ENCODE data around the gene CABP1. TPM values are rescaled to one million over a fixed set of nuclear protein-coding genes. Genes with fewer than 3 reads are reported as not detected.
"Not testable (repeated sequence)": the region's sequence is repeated elsewhere in the genome, so short reads cannot be mapped to it uniquely, and the experiment has no call there.

The CABP1 gene
- total RNA-seq, 4 donors from 2014 or later = 0.54 to 3.3 (median 0.95) TPM; not detected in 1

DNA sequence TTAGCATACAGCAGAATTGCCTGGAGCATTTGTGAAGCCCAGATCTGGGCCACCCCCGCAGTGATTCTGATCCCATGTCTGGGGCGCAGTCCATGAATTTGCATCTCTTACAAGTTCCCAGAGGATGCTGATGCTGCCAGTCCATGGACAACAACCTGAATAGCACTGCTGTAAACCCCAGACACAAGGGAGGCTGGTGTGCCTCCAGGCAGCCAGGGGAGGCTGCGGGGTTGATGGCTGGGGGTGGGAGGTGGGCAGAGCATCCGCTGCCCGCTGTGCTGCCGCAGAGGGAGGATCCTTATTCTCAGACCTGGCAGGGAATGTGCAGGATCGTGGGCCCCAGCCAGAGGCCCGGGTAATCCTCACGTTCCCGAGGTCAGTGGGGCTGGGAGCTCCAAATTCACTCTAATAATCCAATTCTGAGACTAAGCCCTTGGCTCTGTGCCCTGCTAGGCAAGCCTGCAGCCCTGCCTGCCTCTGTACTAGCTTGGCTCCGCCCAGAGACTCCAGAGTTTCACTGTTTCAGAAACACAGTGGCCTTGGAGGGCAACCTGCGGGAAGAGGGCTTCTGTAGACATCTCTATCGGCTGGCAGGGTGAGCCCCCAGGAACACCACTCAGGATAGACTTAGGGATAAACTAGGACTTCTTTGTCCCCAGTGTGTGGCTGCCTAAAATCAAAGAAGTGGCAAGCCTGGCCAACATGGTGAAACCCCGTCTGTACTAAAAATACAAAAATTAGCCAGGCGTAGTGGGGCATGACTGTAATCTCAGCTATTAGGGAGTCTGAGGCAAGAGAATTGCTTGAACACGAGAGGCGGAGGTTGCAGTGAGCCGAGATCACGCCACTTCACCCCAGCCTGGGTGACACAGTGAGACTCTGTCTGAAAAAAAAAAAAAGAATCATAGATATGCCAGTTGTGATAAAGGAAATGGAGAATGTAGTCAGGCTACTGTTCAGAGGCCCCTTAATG, 28.7 kb downstream of the CABP1 start:
- Histone ChIP-seq H3K4me1 (peaks cover 0 to 10% (median 5%) of the 10 kb centered on the region in 4 donors), H3K4me3 (no peak overlapping the region), H3K27ac (peak overlapping the region in 2 of 4 donors; percentile 34 to 67), H3K27me3 (no peaks in the 10 kb centered on the region), H3K36me3 (no peaks in the 10 kb centered on the region), H3K9me3 (no peaks in the 10 kb centered on the region)
- TF ChIP-seq, protein P1, sequence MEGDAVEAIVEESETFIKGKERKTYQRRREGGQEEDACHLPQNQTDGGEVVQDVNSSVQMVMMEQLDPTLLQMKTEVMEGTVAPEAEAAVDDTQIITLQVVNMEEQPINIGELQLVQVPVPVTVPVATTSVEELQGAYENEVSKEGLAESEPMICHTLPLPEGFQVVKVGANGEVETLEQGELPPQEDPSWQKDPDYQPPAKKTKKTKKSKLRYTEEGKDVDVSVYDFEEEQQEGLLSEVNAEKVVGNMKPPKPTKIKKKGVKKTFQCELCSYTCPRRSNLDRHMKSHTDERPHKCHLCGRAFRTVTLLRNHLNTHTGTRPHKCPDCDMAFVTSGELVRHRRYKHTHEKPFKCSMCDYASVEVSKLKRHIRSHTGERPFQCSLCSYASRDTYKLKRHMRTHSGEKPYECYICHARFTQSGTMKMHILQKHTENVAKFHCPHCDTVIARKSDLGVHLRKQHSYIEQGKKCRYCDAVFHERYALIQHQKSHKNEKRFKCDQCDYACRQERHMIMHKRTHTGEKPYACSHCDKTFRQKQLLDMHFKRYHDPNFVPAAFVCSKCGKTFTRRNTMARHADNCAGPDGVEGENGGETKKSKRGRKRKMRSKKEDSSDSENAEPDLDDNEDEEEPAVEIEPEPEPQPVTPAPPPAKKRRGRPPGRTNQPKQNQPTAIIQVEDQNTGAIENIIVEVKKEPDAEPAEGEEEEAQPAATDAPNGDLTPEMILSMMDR (IDR thresholded peaks at IDR 0.05) = no peak
- TF ChIP-seq POLR2A (IDR thresholded peaks at IDR 0.05) = no peak
- peak in 2 of 3 donors; percentile 52 to 58 for DNase-seq

DNA sequence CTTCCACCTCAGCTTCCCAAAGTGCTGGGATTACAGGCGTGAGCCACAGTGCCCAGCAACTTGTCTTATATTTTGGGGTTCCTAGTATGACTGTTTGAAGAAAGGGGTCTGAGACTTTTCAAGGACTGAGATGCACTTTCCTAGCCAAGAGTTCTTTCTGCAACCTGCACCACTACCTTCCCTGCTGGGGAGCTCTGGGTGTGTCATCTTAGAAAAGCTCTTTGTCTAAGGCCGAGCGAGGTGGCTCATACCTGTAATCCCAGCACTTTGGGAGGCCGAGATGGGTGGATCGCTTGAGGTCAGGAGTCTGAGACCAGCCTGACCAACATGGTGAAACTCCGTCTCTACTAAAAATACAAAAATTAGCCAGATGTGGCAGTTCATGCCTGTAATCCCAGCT, 29.8 kb downstream of the CABP1 start:
- peaks cover 0 to 10% (median 5%) of the 10 kb centered on the region in 4 donors for H3K4me1 ChIP-seq
- H3K4me3 ChIP-seq, H3K9me3 ChIP-seq, H3K36me3 ChIP-seq, DNase-seq, H3K27me3 ChIP-seq, H3K27ac ChIP-seq: not testable (repeated sequence)

DNA sequence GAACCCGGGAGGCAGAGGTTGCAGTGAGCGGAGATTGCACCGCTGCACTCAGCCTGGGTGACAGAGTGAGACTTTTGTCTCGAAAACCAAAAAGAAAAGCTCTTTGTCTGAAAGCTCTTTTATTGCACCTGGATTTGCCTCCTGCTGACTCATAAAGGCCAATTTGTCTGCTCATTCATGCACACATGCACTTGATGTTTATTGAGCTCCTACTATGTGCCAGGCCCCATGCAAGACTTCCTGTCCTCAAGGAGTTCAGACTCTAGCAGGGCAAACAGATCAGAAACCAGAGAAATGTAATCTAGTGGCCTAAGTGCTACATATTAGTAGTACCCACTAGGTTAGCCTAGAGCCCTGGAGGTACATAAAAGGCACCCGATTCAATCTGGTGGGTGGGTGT, 30.2 kb downstream of the CABP1 start:
- Histone ChIP-seq H3K9me3 (no peaks in the 10 kb centered on the region), H3K4me3 (no peak overlapping the region), H3K27me3 (no peaks in the 10 kb centered on the region), H3K27ac (no peak overlapping the region), H3K4me1 (peaks cover 0 to 10% (median 5%) of the 10 kb centered on the region in 4 donors), H3K36me3 (no peaks in the 10 kb centered on the region)
- no peak for DNase-seq
- TF ChIP-seq POLR2A (IDR thresholded peaks at IDR 0.05) = no peak
- TF ChIP-seq, protein P1 (IDR thresholded peaks at IDR 0.05) = no peak

DNA sequence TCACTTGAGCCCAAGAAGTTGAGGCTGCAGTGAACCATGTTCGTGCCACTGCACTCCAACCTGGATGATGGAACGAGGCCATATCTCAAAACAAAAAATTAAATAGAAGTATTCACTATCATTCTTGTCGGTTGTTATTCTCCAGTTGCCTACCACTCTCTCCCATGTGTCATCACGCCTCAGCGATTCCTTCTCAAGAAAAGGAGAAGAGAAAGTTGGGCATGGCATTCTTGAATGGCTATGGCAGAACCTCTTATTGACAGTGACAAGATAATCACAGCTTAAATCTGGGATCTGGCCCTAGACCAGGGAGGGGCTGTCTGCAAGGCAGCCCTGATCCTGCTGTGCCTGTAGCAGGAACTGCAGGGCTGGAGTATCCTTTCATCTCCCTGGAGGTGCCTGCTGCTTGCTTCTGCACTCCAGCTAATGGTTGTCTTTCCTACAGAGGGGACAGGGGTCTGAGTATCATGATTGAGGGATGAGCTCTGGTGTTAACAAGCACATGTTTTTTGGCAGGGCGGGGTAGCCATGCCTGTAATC, 33.7 kb downstream of the CABP1 start:
- no peak for TF ChIP-seq POLR2A (IDR thresholded peaks at IDR 0.05)
- TF ChIP-seq, protein P1 (IDR thresholded peaks at IDR 0.05) = no peak
- Histone ChIP-seq H3K9me3 (no peaks in the 10 kb centered on the region), H3K4me3 (no peak overlapping the region), H3K27me3 (no peaks in the 10 kb centered on the region), H3K36me3 (no peaks in the 10 kb centered on the region), H3K4me1 (peaks cover 0 to 15% (median 5%) of the 10 kb centered on the region in 4 donors), H3K27ac (peak overlapping the region in 1 of 4 donors; percentile 17)
- peak in 1 of 3 donors; percentile 62 for DNase-seq

DNA sequence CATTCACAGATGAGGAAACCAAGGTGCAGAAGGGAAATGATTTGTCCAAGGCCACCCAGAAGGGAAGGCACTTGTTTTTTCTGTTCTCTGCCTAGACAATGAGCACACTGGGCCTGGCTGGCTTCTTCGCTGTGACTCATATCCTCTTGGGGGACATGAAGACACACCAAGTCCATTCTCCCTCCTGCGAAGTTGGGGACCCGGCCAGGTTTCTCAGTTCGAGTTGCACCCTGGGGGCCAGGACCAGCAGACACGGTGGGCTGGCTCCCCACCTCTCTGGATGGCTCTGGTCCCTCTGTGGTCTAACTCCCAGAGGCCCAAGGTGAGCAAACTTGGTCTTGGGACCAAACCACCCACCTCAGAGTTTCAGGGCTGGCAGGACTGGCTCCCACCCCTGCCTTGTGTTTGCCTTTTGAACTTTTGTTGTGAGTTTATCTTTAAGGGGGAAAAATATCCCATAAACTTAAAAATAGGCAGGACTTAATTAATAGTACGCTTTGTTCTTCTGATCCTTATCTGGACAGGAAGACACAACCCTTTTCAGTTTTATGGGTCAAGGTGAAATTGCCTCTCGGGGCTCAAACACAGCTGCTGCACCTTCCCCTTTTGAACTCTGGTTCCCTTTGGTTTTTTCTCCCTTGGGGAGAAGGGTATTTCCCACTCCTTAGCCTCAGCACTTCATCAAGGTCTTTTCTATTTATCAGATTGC, 37.5 kb downstream of the CABP1 start:
- Histone ChIP-seq H3K27me3 (no peaks in the 10 kb centered on the region), H3K27ac (peak overlapping the region; percentile 4 to 86 (median 44)), H3K4me1 (peaks cover 0 to 9% (median 2%) of the 10 kb centered on the region in 4 donors), H3K36me3 (no peaks in the 10 kb centered on the region), H3K9me3 (no peaks in the 10 kb centered on the region), H3K4me3 (no peak overlapping the region)
- peak in 1 of 3 donors; percentile 58 for DNase-seq
- TF ChIP-seq, protein P1 (IDR thresholded peaks at IDR 0.05) = no peak
- no peak for TF ChIP-seq POLR2A (IDR thresholded peaks at IDR 0.05)
